Motor neuron (in vitro differentiated cells): ENCODE data around the gene PNMT. TPM values are rescaled to one million over a fixed set of nuclear protein-coding genes. Genes with fewer than 3 reads are reported as not detected.

Experiments
- ATAC-seq, 8 experiments: fragments of 200-7000 bp; cut with Tn5 transposase; replicated peaks in 6 of 8; 2 replicates each; pipeline ENCODE4 v1.8.0; 2021; ENCODE audit warnings: mild to moderate bottlenecking in 8 of 8, moderate library complexity in 8 of 8
- H3K27ac ChIP-seq, 2 donors: fragments of 250-450 bp; sonication (Bioruptor Pico); 2 replicates each; pipeline ENCODE4 v1.9.0; 2021; ENCODE audit warnings: antibody characterized with exemption in 2 of 2, mild to moderate bottlenecking in 2 of 2, moderate library complexity in 1 of 2
- H3K4me1 ChIP-seq, 2 donors: fragments of 250-450 bp; sonication (Bioruptor Pico); replicated peaks in 1 of 2; 2 replicates each; pipeline ENCODE4 v1.6.1; 2021; ENCODE audit warnings: antibody characterized with exemption in 2 of 2, mild to moderate bottlenecking in 2 of 2, moderate library complexity in 1 of 2
- H3K4me3 ChIP-seq, 5 donors: fragments of 250-450 bp; sonication (Bioruptor Pico); 2 replicates each; pipeline ENCODE4 v1.9.0; 2021; ENCODE audit warnings: antibody characterized with exemption in 5 of 5, mild to moderate bottlenecking in 5 of 5, moderate library complexity in 4 of 5
- WGBS, 10 experiments: fragments of 450-650 bp; shearing (Covaris generic); methylation state at CpG; one replicate each; pipeline ENCODE4 v1.0.0; 2022; 5-methylcytosine and 5-hydroxymethylcytosine counted together
- in situ Hi-C, 9 experiments: fragments of 400-800 bp; cut with MboI; loops; one replicate each; pipeline ENCODE4 v1.15.0; 2021; ENCODE audit warnings: low sequenced_read_pairs in 9 of 9, low pct_unique_long_range_greater_than_20kb in 2 of 9; ENCODE audit not compliant: unreplicated experiment in 9 of 9
- total RNA-seq, 8 experiments: library from RNA; unstranded; fragments of 300-600 nt; gene quantifications; 2 replicates each; pipeline versions ENCODE4 v1.2.3 to v1.2.4, GENCODE V29; 2022

The PNMT gene
- total RNA-seq, 8 experiments from 2014 or later: 0.27 to 1.1 (median 0.87) TPM; not detected in 2

- no peak for ATAC-seq
- in situ Hi-C loops: no loop called here
- peaks cover 14 to 39% of the 10 kb centered on the region in 2 donors for H3K4me1 ChIP-seq
- 20 to 82% (median 55%) methylated on average over 1 to 3 of the region's 4 CpGs; no CpG with 5 or more reads in 4 of the 10 experiments for WGBS, 10 experiments
- no peak overlapping the region for H3K4me3 ChIP-seq
- H3K27ac ChIP-seq: no peak overlapping the region
Observed at GRCh38 chr17:39670746-39671145, 2.5 kb downstream of the PNMT start.

- ATAC-seq: peak; percentile 5 to 44 (median 29)
- no peak overlapping the region for H3K4me3 ChIP-seq
- H3K27ac ChIP-seq: no peak overlapping the region
- WGBS, 10 experiments: 40 to 80% (median 73%) methylated on average over 1 to 4 of the region's 19 CpGs; no CpG with 5 or more reads in 7 of the 10 experiments
- in situ Hi-C loops: no loop called here
- peaks cover 13 to 32% of the 10 kb centered on the region in 2 donors for H3K4me1 ChIP-seq
Observed at GRCh38 chr17:39671651-39672521, 3.6 kb downstream of the PNMT start.

- WGBS, 10 experiments: 40 to 88% (median 64%) methylated on average over 1 to 6 of the region's 15 CpGs; no CpG with 5 or more reads in 6 of the 10 experiments
- H3K4me3 ChIP-seq: no peak overlapping the region
- no peak overlapping the region for H3K27ac ChIP-seq
- ATAC-seq: no peak
- H3K4me1 ChIP-seq: peaks cover 6 to 24% of the 10 kb centered on the region in 2 donors
- in situ Hi-C loops: no loop called here
Observed at GRCh38 chr17:39672522-39673334, 4.5 kb downstream of the PNMT start.

GRCh38 chr17:39673335-39674081 lies 5.3 kb downstream of the PNMT start:
- in situ Hi-C loops: no loop called here

GRCh38 chr17:39674179-39674578 lies 5.9 kb downstream of the PNMT start:
- in situ Hi-C loops: no loop called here
- H3K4me3 ChIP-seq: no peak overlapping the region
- WGBS, 10 experiments: 40 to 100% (median 50%) methylated on average over 1 to 2 of the region's 5 CpGs; no CpG with 5 or more reads in 6 of the 10 experiments
- no peak overlapping the region for H3K27ac ChIP-seq
- peaks cover 4 to 15% of the 10 kb centered on the region in 2 donors for H3K4me1 ChIP-seq
- no peak for ATAC-seq

More at GRCh38 chr17:39673335-39674081, 5.3 kb downstream of the PNMT start:
- H3K4me1 ChIP-seq: peaks cover 5 to 18% of the 10 kb centered on the region in 2 donors
- no peak overlapping the region for H3K27ac ChIP-seq
- 0 to 90% (median 67%) methylated on average over 1 to 2 of the region's 13 CpGs; no CpG with 5 or more reads in 7 of the 10 experiments for WGBS, 10 experiments
- ATAC-seq: no peak
- no peak overlapping the region for H3K4me3 ChIP-seq

GRCh38 chr17:39674702-39675389 lies 6.6 kb downstream of the PNMT start:
- in situ Hi-C loops: no loop called here
- WGBS, 10 experiments: 56% methylated on average over 3 of the region's 11 CpGs; no CpG with 5 or more reads in 9 of the 10 experiments
- H3K4me1 ChIP-seq: peaks cover 1 to 9% of the 10 kb centered on the region in 2 donors
- no peak overlapping the region for H3K27ac ChIP-seq
- peak in 7 of 8 experiments; percentile 3 to 76 (median 12) for ATAC-seq
- no peak overlapping the region for H3K4me3 ChIP-seq

- peak overlapping the region in 1 of 2 donors; percentile 39 for H3K27ac ChIP-seq
- no peak overlapping the region for H3K4me3 ChIP-seq
- in situ Hi-C loops: no loop called here
- peaks cover 0 to 8% of the 10 kb centered on the region in 2 donors for H3K4me1 ChIP-seq
- 0 to 100% (median 85%) methylated on average over 1 to 5 of the region's 10 CpGs; no CpG with 5 or more reads in 5 of the 10 experiments for WGBS, 10 experiments
- peak in 3 of 8 experiments; percentile 41 to 42 (median 41) for ATAC-seq
Observed at GRCh38 chr17:39675390-39676082, 7.3 kb downstream of the PNMT start.

GRCh38 chr17:39676198-39676819 lies 8.1 kb downstream of the PNMT start:
- in situ Hi-C loops: no loop called here
- H3K27ac ChIP-seq: peak overlapping the region in 1 of 2 donors; percentile 39
- peak in 3 of 8 experiments; percentile 2 to 26 (median 17) for ATAC-seq
- WGBS, 10 experiments: 67 to 92% (median 80%) methylated on average over 1 to 3 of the region's 7 CpGs; no CpG with 5 or more reads in 5 of the 10 experiments
- H3K4me3 ChIP-seq: no peak overlapping the region
- peaks cover 0 to 8% of the 10 kb centered on the region in 2 donors for H3K4me1 ChIP-seq

GRCh38 chr17:39677072-39677471 lies 8.8 kb downstream of the PNMT start:
- Histone ChIP-seq H3K4me1 (peaks cover 0 to 8% of the 10 kb centered on the region in 2 donors), H3K27ac (no peak overlapping the region), H3K4me3 (no peak overlapping the region)
- in situ Hi-C loops: no loop called here
- 60 to 93% (median 68%) methylated on average over 2 to 6 of the region's 8 CpGs; no CpG with 5 or more reads in 3 of the 10 experiments for WGBS, 10 experiments
- no peak for ATAC-seq

- Histone ChIP-seq H3K4me3 (no peak overlapping the region), H3K27ac (no peak overlapping the region), H3K4me1 (peaks cover 0 to 8% of the 10 kb centered on the region in 2 donors)
- WGBS, 10 experiments: 67 to 100% (median 81%) methylated on average over 1 to 3 of the region's 13 CpGs; no CpG with 5 or more reads in 5 of the 10 experiments
- ATAC-seq: no peak
- in situ Hi-C loops: no loop called here
Observed at GRCh38 chr17:39677542-39678339, 9.5 kb downstream of the PNMT start.
